HepG2 (cell line): ENCODE results near the gene YWHAE. TPM values are rescaled to one million over a fixed set of nuclear protein-coding genes. Genes with fewer than 3 reads are reported as not detected.
A peak's percentile ranks its signal among the peaks of the same experiment; 100 is the strongest.

Experiments used
- ATAC-seq: fragments of 200-7000 bp; cut with Tn5 transposase; 3 replicates; pipeline ENCODE4 v1.9.1; 2020; ENCODE audit warnings: mild to moderate bottlenecking, moderate library complexity
- BruUV-seq: library from RNA; stranded (reverse); fragments of 400-500 nt; replicated peaks from 2 replicates; lab custom pipeline; 2021; lab: Mats Ljungman, UMichigan
- CTCF ChIA-PET: fragments of 300-600 bp; formaldehyde crosslinking; extraction: SDS; loops from one replicate; lab custom pipeline; 2021; ENCODE audit warnings: low total read pairs, inconsistent platforms, low intra/inter-chr PET ratio; lab: Yijun Ruan, JAX
- POLR2A ChIA-PET: fragments of 350-600 bp; sonication (Branson Sonifier 250); formaldehyde crosslinking; loops from one replicate; lab custom pipeline; 2020; ENCODE audit warnings: antibody characterized with exemption, inconsistent platforms; lab: Yijun Ruan, JAX
- DNase-seq: peaks from one replicate; pipeline ENCODE4 v3.0.0-alpha.2; 2015; ENCODE audit warnings: low spot score
- FAIRE-seq: peaks from 3 replicates; lab custom pipeline; 2011; peaks lifted over from hg19 to GRCh38; lab: Jason Lieb, UNC
- H2AFZ ChIP-seq: one replicate; pipeline ENCODE4 v1.6.1; 2011; ENCODE audit warnings: low read length, inconsistent platforms
- H3K27ac ChIP-seq: fragments of 300-600 bp; 3 replicates; pipeline ENCODE4 v1.8.0; 2011; ENCODE audit warnings: mixed run types, mild to moderate bottlenecking, mixed read lengths, low read length, inconsistent platforms; ENCODE audit not compliant: insufficient read depth; ENCODE audit errors: extremely low read length
- H3K27me3 ChIP-seq, 2 experiments: fragments of 200-600 bp in 1 of 2; 2 replicates in 1 of 2; 3 replicates in 1 of 2; pipeline versions ENCODE4 v1.6.0 to v1.8.0; 2011; ENCODE audit warnings: low read length in 2 of 2, mild to moderate bottlenecking in 2 of 2, moderate library complexity in 2 of 2, inconsistent platforms in 1 of 2; ENCODE audit not compliant: insufficient read depth in 2 of 2, control insufficient read depth in 1 of 2
- H3K36me3 ChIP-seq, 2 experiments: fragments of 200-600 bp in 1 of 2; replicated peaks in 1 of 2; 2 replicates in 1 of 2; 3 replicates in 1 of 2; pipeline versions ENCODE4 v1.5.1 to v1.8.0; 2011; ENCODE audit warnings: low read length in 2 of 2, inconsistent platforms in 1 of 2; ENCODE audit not compliant: insufficient read depth in 2 of 2, control insufficient read depth in 1 of 2
- H3K4me1 ChIP-seq: 2 replicates; pipeline ENCODE4 v1.5.1; 2012; ENCODE audit warnings: low read length, inconsistent platforms; ENCODE audit not compliant: insufficient read depth
- H3K4me2 ChIP-seq: 2 replicates; pipeline ENCODE4 v1.6.0; 2011; ENCODE audit warnings: low read depth, low read length, inconsistent platforms
- H3K4me3 ChIP-seq, 3 experiments: fragments of 200-600 bp in 1 of 3; sonication (generic), shearing (Covaris generic) in 1 of 3; replicated peaks in 1 of 3; 2 replicates each; pipeline ENCODE4 v1.5.1; 2011 to 2016; ENCODE audit warnings: low read length in 3 of 3, inconsistent platforms in 2 of 3, low read depth in 2 of 3, mild to moderate bottlenecking in 2 of 3, control low read depth in 1 of 3, mixed read lengths in 1 of 3; ENCODE audit not compliant: insufficient read depth in 1 of 3
- H3K79me2 ChIP-seq: one replicate; pipeline ENCODE4 v1.6.1; 2011; ENCODE audit warnings: low read length, inconsistent platforms; ENCODE audit not compliant: insufficient read depth
- H3K9ac ChIP-seq: 2 replicates; pipeline ENCODE4 v1.6.0; 2011; ENCODE audit warnings: mild to moderate bottlenecking, low read depth, low read length, inconsistent platforms; ENCODE audit not compliant: insufficient read depth
- H3K9me3 ChIP-seq: 2 replicates; pipeline ENCODE4 v1.5.1; 2012; ENCODE audit warnings: mild to moderate bottlenecking, low read length
- H4K20me1 ChIP-seq: 2 replicates; pipeline ENCODE4 v1.6.0; 2011; ENCODE audit warnings: inconsistent platforms, mild to moderate bottlenecking, low read length, moderate library complexity; ENCODE audit not compliant: insufficient read depth
- CEBPG ChIP-seq: IDR thresholded peaks from 2 replicates; pipeline ENCODE4 v1.6.1; 2016
- FOXA1 ChIP-seq, 2 experiments: fragments of 450-650 bp in 1 of 2; sonication (generic) in 1 of 2; formaldehyde crosslinking in 1 of 2; IDR thresholded peaks; 2 replicates each; pipeline versions ENCODE4 v1.4.0 to v1.6.1; 2016 to 2020; ENCODE audit warnings: missing genetic modification reagents in 1 of 2
- FOXA3 ChIP-seq: IDR thresholded peaks from 2 replicates; pipeline ENCODE4 v1.6.1; 2016; ENCODE audit warnings: missing genetic modification reagents, missing compliant biosample characterization
- HNRNPUL1 ChIP-seq: fragments of 200-400 bp; formaldehyde crosslinking; IDR thresholded peaks from 2 replicates; pipeline ENCODE4 v1.6.1; 2017; ENCODE audit warnings: low read depth, mild to moderate bottlenecking, low read length, moderate library complexity
- MIER3 ChIP-seq: IDR thresholded peaks from 2 replicates; pipeline ENCODE4 v1.6.1; 2016; ENCODE audit warnings: missing compliant biosample characterization, borderline replicate concordance
- MTF1 ChIP-seq: sonication (generic); formaldehyde crosslinking; IDR thresholded peaks from 2 replicates; pipeline ENCODE4 v1.5.0; 2020; ENCODE audit warnings: missing genetic modification reagents
- NFE2 ChIP-seq: sonication (generic); formaldehyde crosslinking; IDR thresholded peaks from 2 replicates; pipeline ENCODE4 v1.4.0; 2020; ENCODE audit warnings: missing genetic modification reagents
- NR2C2 ChIP-seq: sonication (generic); formaldehyde crosslinking; IDR thresholded peaks from 2 replicates; pipeline ENCODE4 v1.4.0; 2020; ENCODE audit warnings: missing genetic modification reagents, mild to moderate bottlenecking, moderate library complexity, borderline replicate concordance
- SOX5 ChIP-seq: IDR thresholded peaks from 2 replicates; pipeline ENCODE4 v1.6.1; 2016; ENCODE audit warnings: borderline replicate concordance
- THAP11 ChIP-seq: IDR thresholded peaks from 2 replicates; pipeline ENCODE4 v1.6.1; 2016; ENCODE audit warnings: missing biosample characterization, missing genetic modification reagents
- ZC3H13 ChIP-seq: sonication (generic); formaldehyde crosslinking; IDR thresholded peaks from 2 replicates; pipeline ENCODE4 v1.8.1; 2023; ENCODE audit warnings: mild to moderate bottlenecking, missing genetic modification reagents, moderate library complexity
- ZMYM4 ChIP-seq: sonication (generic); formaldehyde crosslinking; IDR thresholded peaks from 2 replicates; pipeline ENCODE4 v1.8.1; 2023; ENCODE audit warnings: mild to moderate bottlenecking, missing genetic modification reagents
- ZNF337 ChIP-seq: sonication (generic); formaldehyde crosslinking; IDR thresholded peaks from 2 replicates; pipeline ENCODE4 v1.5.1; 2020; ENCODE audit warnings: missing genetic modification reagents, low read depth, mild to moderate bottlenecking, borderline replicate concordance
- ZNF563 ChIP-seq: sonication (generic); formaldehyde crosslinking; IDR thresholded peaks from 2 replicates; pipeline ENCODE4 v1.8.0; 2022; ENCODE audit warnings: mild to moderate bottlenecking, moderate library complexity, missing genetic modification reagents
- ZNF878 ChIP-seq: sonication (generic); formaldehyde crosslinking; IDR thresholded peaks from 2 replicates; pipeline ENCODE4 v1.8.1; 2023; ENCODE audit warnings: mild to moderate bottlenecking, missing genetic modification reagents, moderate library complexity
- WGBS: methylation state at CpG from one replicate; pipeline ENCODE4 v1.1.6; 2017; ENCODE audit warnings: low lambda C conversion rate; 5-methylcytosine and 5-hydroxymethylcytosine counted together
- in situ Hi-C: cut with HindIII; loops from 2 replicates; pipeline ENCODE4 v1.10.0; 2017; ENCODE audit warnings: low pct_unique_long_range_greater_than_20kb; ENCODE audit not compliant: extremely low pct_ligation_motif_present
- intact Hi-C: fragments of 100-400 bp; cut with micrococcal nuclease; formaldehyde crosslinking; loops from one replicate; pipeline ENCODE4 v1.10.0; 2022; ENCODE audit not compliant: unreplicated experiment
- polyA plus RNA-seq, 8 experiments: library from polyadenylated mRNA; depleted of rRNA in 3 of 8; stranded (reverse) in 7 of 8; unstranded in 1 of 8; fragments of >200 nt; fragmentation: Illumina TruSeq in 4 of 8; extraction: Trizol in 4 of 8; gene quantifications; 2 replicates each; pipeline versions ENCODE4 v1.2.1 to v1.2.3, GENCODE V29; 2011 to 2016; ENCODE audit warnings: low read depth in 4 of 8, missing spikeins in 1 of 8, mixed read lengths in 1 of 8; ENCODE audit not compliant: insufficient read depth in 1 of 8
- total RNA-seq, 5 experiments: library from RNA; depleted of rRNA; stranded (reverse); fragments of >200 nt; fragmentation: Illumina TruSeq; extraction: Trizol; gene quantifications; 2 replicates each; pipeline ENCODE4 v1.2.3, GENCODE V29; 2016; ENCODE audit warnings: low read depth in 1 of 5
- TF ChIP-seq, protein P1 (sequence below): sonication (generic); formaldehyde crosslinking; IDR thresholded peaks from 2 replicates; pipeline ENCODE4 v1.5.0; 2020; ENCODE audit warnings: missing genetic modification reagents, mild to moderate bottlenecking, borderline replicate concordance
- TF ChIP-seq, protein P2 (sequence below): sonication (generic); formaldehyde crosslinking; IDR thresholded peaks from 2 replicates; pipeline ENCODE4 v1.4.0; 2020; ENCODE audit warnings: missing genetic modification reagents, low read depth, mild to moderate bottlenecking, borderline replicate concordance

Gene YWHAE
- total and polyA plus RNA-seq, 2 of the 13 experiments (the other 11 are each of a cell fraction or from before 2014, with no cell fraction given): 256 to 335 TPM

DNA sequence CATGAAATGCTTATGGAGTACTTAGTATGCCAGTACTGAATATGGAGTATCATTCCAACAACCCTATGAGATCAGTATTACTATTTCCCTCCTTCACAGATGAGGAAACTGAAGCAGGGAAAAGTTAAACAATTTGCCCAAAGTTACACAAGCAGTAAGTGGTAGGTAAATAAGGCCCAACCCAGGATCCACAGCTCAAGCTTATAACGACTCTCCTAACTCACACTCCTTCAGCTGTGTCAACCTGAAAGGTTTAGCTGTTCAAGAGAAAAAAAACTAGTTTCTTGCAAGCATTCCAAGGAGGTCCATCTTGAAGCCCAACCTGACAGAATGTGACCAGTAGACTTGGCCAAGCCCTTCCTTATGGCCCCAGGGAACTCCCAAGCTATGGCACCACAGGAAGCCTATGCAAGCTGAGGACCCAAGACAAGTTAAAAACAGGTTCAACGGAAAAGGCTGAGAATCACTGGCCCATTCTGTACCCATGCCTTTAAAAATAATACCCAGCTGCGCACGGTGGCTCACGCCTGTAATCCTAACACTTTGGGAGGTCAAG lies 49.5 kb upstream of the YWHAE start:
- TF ChIP-seq ZNF337 (CRISPR knock-in tag) (no peak), FOXA1 (IDR thresholded peaks at IDR 0.05) (no peak), FOXA1 (CRISPR knock-in tag; IDR thresholded peaks at IDR 0.05) (peak; percentile 70), FOXA3 (CRISPR knock-in tag) (peak; percentile 77), CEBPG (CRISPR knock-in tag) (peak; percentile 38)
- in situ Hi-C loops (no loop called here), intact Hi-C loops (no loop called here)
- Histone ChIP-seq H3K27ac (no peak overlapping the region), H2AFZ (no peak overlapping the region), H3K4me1 (peaks cover 42% of the 10 kb centered on the region), H3K27me3 (no peaks in the 10 kb centered on the region), H3K4me3 (no peak overlapping the region), H3K9ac (no peak overlapping the region), H3K79me2 (peaks cover 87% of the 10 kb centered on the region), H3K9me3 (no peaks in the 10 kb centered on the region), H3K36me3 (peaks cover 0 to 15% of the 10 kb centered on the region in 2 experiments; a peak in 3 of 5 replicates), H3K4me2 (no peak overlapping the region), H4K20me1 (peaks cover 28% of the 10 kb centered on the region; the same call in 1 of the 2 replicates)
- FAIRE-seq (no peak), DNase-seq (peak; percentile 16), ATAC-seq (peak; percentile 34; the same call in 1 of the 3 replicates)
- ChIA-PET CTCF (no interaction called here), POLR2A (interaction anchor here (1.2 to 1.3 kb wide), 2 partner anchors 11 to 335 kb away, joined by 3 read pairs; no protein-coding TSS in a partner anchor)
- WGBS: 84% methylated on average over 5 of the region's 5 CpGs
- BruUV-seq: no TSS peak

DNA sequence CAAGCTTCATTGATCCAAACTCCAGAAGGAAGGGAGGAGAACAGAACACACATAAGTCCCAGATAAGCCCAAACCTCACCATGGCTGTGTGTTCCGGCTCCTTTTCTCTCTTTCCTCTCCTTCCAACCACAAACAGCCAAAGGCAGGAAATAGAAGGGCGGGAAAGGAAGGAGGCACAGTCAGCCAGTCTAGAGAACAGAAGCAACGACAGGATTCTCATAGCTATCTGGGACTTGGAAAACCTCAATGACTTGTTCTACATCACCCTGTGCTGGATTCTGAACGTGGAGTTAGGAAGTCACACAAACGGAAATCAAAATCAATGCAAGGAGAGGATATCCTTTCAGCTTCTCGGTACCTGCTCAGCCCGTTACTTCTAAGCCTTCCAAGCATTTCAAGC lies 47.0 kb upstream of the YWHAE start:
- Histone ChIP-seq H3K27ac (no peak overlapping the region), H3K4me1 (peaks cover 18% of the 10 kb centered on the region), H4K20me1 (peaks cover 23% of the 10 kb centered on the region; the same call in 1 of the 2 replicates), H3K36me3 (peaks cover 1 to 15% of the 10 kb centered on the region in 2 experiments; a peak in 3 of 5 replicates), H3K9me3 (no peaks in the 10 kb centered on the region), H3K4me3 (no peak overlapping the region), H2AFZ (no peak overlapping the region), H3K4me2 (no peak overlapping the region), H3K9ac (no peak overlapping the region), H3K27me3 (no peaks in the 10 kb centered on the region), H3K79me2 (peaks cover 79% of the 10 kb centered on the region)
- 95% methylated on average over 7 of the region's 7 CpGs for WGBS
- in situ Hi-C loops: no loop called here
- ATAC-seq (no peak), FAIRE-seq (no peak), DNase-seq (no peak)
- POLR2A ChIA-PET: no interaction called here
- no TSS peak for BruUV-seq
- intact Hi-C loops: no loop called here
- CTCF ChIA-PET: no interaction called here
- TF ChIP-seq ZC3H13 (no peak), ZNF563 (CRISPR knock-in tag) (no peak), HNRNPUL1 (no peak), NFE2 (CRISPR knock-in tag) (no peak), MTF1 (no peak), ZMYM4 (no peak), NR2C2 (CRISPR knock-in tag) (no peak), ZNF878 (CRISPR knock-in tag) (no peak), SOX5 (no peak), MIER3 (CRISPR knock-in tag) (no peak), THAP11 (CRISPR knock-in tag) (no peak)
- TF ChIP-seq, protein P1, sequence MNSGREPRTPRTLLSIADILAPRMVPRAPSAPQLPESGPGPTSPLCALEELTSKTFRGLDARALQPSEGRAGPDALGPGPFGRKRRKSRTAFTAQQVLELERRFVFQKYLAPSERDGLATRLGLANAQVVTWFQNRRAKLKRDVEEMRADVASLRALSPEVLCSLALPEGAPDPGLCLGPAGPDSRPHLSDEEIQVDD (CRISPR knock-in tag): no peak
- TF ChIP-seq, protein P2, sequence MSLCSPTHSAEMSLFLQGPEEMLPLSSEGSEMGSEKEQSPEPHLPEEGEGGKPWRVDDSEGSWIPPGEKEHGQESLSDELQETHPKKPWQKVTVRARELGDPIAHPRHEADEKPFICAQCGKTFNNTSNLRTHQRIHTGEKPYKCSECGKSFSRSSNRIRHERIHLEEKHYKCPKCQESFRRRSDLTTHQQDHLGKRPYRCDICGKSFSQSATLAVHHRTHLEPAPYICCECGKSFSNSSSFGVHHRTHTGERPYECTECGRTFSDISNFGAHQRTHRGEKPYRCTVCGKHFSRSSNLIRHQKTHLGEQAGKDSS: no peak
